VCaP (cell line): Measurements from ENCODE around the gene TYR.

ENCODE experiments used
- H3K27ac ChIP-seq: fragments of 450-650 bp; 2 replicates; pipeline ENCODE4 v1.5.1; 2017
- TF ChIP-seq, protein P1 (sequence below): fragments of 450-650 bp; conservative IDR thresholded peaks from 2 replicates; pipeline ENCODE4 v1.5.1; 2017; ENCODE audit warnings: mild to moderate bottlenecking, moderate library complexity

Gene TYR

DNA sequence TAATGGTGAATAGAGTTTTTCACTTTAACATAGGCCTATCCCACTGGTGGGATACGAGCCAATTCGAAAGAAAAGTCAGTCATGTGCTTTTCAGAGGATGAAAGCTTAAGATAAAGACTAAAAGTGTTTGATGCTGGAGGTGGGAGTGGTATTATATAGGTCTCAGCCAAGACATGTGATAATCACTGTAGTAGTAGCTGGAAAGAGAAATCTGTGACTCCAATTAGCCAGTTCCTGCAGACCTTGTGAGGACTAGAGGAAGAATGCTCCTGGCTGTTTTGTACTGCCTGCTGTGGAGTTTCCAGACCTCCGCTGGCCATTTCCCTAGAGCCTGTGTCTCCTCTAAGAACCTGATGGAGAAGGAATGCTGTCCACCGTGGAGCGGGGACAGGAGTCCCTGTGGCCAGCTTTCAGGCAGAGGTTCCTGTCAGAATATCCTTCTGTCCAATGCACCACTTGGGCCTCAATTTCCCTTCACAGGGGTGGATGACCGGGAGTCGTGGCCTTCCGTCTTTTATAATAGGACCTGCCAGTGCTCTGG is at the start of gene TYR:
Gene TYR, plus strand, starts transcription at position 185 of the 541 bp plus-strand sequence. Its CDS starts 79 bp downstream, at position 264.
- no peak within 1 kb of the TSS for H3K27ac ChIP-seq
- TF ChIP-seq, protein P1, sequence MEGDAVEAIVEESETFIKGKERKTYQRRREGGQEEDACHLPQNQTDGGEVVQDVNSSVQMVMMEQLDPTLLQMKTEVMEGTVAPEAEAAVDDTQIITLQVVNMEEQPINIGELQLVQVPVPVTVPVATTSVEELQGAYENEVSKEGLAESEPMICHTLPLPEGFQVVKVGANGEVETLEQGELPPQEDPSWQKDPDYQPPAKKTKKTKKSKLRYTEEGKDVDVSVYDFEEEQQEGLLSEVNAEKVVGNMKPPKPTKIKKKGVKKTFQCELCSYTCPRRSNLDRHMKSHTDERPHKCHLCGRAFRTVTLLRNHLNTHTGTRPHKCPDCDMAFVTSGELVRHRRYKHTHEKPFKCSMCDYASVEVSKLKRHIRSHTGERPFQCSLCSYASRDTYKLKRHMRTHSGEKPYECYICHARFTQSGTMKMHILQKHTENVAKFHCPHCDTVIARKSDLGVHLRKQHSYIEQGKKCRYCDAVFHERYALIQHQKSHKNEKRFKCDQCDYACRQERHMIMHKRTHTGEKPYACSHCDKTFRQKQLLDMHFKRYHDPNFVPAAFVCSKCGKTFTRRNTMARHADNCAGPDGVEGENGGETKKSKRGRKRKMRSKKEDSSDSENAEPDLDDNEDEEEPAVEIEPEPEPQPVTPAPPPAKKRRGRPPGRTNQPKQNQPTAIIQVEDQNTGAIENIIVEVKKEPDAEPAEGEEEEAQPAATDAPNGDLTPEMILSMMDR = no peak

GRCh38 chr11:89136606-89137005 is 41.1 kb upstream of the TYR start:
- H3K27ac ChIP-seq = no peak overlapping the region
- TF ChIP-seq, protein P1 = no peak

DNA sequence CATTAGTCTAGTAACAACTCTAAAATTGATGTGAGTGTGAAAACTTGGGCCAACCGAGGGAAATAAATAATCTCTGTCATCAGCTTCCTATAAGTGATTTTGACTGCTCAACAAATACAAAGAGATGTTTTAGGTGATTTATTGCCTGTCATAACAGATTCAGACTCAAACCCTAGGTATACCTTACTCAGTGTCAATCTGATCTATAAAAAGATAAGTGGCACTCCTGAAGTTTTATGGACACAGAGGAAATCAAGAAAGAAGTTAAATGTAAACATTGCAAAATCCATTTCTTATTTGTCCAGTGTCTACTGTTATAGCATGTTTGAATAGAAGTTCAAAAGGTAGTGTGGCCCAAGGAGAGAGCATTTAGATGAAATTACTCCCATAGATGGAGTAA is 30.4 kb upstream of the TYR start:
- no peak overlapping the region for H3K27ac ChIP-seq
- TF ChIP-seq, protein P1 = no peak

DNA sequence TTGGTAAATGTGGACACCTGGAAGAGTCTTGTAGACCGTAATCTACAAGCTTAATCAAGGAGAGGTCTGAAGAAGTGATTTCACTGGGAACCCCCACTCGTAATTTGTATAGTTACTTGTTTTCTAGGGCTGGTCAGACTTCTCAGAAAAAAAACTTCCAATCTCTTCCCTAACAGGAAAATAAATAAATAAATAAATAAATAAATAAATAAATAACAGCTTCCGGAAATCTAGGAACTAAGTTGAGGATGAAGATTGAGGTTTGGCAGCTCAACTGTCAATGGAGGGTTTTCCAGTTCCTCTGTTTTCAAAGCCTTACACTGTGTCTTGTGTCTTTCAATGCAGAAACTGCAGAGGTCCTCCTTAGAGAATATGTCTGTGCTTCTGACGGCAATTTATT is 17.7 kb upstream of the TYR start:
- H3K27ac ChIP-seq = no peak overlapping the region
- TF ChIP-seq, protein P1 = no peak

- H3K27ac ChIP-seq = no peak overlapping the region
- TF ChIP-seq, protein P1 = no peak
Measured at GRCh38 chr11:89161949-89162348, 15.7 kb upstream of the TYR start.

GRCh38 chr11:89163686-89164085 is 14.0 kb upstream of the TYR start:
- TF ChIP-seq, protein P1 = no peak
- H3K27ac ChIP-seq = no peak overlapping the region

- TF ChIP-seq, protein P1 = no peak
- no peak overlapping the region for H3K27ac ChIP-seq
Measured at GRCh38 chr11:89168396-89168795, 9.3 kb upstream of the TYR start.
